ENCODE measurements around the gene LYZL1.
"Not testable (repeated sequence)": the region's sequence is repeated elsewhere in the genome, so short reads cannot be mapped to it uniquely, and the experiment has no call there.

Gene LYZL1

DNA sequence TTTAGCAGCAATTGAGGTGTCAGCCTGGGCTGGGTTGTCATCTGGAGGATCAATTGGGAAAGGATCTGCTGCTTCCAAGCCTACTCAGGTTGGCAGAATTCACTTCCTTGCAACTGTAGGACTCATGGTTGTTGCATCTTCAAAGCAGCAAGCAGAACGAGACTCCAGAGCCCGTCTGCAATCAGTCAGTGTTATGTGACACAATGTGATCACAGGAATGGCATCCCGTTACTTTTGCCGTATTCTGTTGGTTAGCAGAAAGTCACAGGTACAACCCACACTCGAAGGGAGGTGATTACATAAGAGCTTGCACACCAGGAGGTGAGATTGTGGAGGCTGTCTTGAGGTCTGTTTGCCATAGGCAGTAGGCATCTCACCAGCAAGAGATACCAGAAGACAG is 15.4 kb upstream of the LYZL1 start:
- no peaks in the 10 kb centered on the region for H3K36me3 Mint-ChIP-seq (ENCODE audit: low read depth)
- H3K9me3 Mint-ChIP-seq: no peaks in the 10 kb centered on the region
- H3K4me1 Mint-ChIP-seq (ENCODE audit: low read depth): no peaks in the 10 kb centered on the region
- no peak overlapping the region for H3K27ac Mint-ChIP-seq
- no peak overlapping the region for H3K4me3 Mint-ChIP-seq
- no peak for DNase-seq (ENCODE audit: low spot score)
- peaks cover 3% of the 10 kb centered on the region for H3K27me3 Mint-ChIP-seq (ENCODE audit: low read depth)

DNA sequence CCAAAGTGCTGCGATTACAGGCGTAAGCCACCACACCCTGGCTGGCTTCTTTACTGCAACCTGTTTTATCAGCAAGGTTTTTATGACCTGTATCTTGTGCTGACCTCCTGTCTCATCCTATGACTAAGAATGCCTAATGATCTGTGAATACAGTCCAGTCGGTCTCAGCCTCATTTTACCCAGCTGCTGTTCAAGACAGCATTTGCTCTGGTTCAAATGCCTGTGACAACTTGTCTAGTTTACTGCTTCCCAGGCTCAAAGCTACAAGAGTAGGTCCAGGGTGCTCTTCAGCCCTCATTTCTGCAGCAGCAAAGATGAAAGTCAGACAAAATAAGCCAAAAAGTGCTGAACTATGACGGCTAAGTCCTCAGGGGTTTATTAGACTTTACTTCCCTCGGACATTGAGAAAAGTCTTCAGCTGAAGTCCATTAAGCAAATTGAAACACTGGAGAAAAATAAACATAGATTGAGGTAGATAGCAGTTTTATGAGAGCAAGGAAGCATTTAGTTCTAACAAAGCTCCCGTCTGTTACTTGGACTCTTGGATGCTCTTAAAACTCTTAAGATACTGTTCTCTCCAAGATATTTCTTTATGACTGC is 12.5 kb upstream of the LYZL1 start:
- Mint-ChIP-seq H3K27ac (no peak overlapping the region), H3K36me3 (ENCODE audit: low read depth) (no peaks in the 10 kb centered on the region), H3K4me1 (ENCODE audit: low read depth) (no peaks in the 10 kb centered on the region), H3K9me3 (no peaks in the 10 kb centered on the region), H3K27me3 (ENCODE audit: low read depth) (peaks cover 3% of the 10 kb centered on the region), H3K4me3 (no peak overlapping the region)
- no peak for DNase-seq (ENCODE audit: low spot score)

DNA sequence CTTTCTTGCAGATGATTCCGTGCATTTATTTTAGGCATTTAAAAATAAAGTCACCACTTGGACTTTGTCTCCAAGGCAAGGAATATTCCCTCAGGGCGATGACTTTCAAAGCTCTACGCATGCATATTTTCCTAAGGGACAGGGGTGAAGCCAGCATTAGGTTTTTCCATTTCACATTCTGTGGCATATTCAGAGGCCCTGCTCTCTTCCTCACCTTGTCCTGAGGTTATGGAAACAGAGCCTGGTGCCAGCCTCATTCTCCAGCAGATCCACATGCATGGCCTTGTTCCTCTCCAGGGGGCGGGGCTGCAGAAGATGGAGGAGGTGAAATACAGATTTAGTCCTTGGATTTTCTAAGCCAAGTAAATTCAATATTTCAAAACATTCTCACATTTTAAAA is 11.6 kb upstream of the LYZL1 start:
- Mint-ChIP-seq H3K4me3 (no peak overlapping the region), H3K9me3 (no peaks in the 10 kb centered on the region), H3K4me1 (ENCODE audit: low read depth) (no peaks in the 10 kb centered on the region), H3K27ac (no peak overlapping the region), H3K27me3 (ENCODE audit: low read depth) (peaks cover 3% of the 10 kb centered on the region), H3K36me3 (ENCODE audit: low read depth) (no peaks in the 10 kb centered on the region)
- DNase-seq (ENCODE audit: low spot score): no peak

DNA sequence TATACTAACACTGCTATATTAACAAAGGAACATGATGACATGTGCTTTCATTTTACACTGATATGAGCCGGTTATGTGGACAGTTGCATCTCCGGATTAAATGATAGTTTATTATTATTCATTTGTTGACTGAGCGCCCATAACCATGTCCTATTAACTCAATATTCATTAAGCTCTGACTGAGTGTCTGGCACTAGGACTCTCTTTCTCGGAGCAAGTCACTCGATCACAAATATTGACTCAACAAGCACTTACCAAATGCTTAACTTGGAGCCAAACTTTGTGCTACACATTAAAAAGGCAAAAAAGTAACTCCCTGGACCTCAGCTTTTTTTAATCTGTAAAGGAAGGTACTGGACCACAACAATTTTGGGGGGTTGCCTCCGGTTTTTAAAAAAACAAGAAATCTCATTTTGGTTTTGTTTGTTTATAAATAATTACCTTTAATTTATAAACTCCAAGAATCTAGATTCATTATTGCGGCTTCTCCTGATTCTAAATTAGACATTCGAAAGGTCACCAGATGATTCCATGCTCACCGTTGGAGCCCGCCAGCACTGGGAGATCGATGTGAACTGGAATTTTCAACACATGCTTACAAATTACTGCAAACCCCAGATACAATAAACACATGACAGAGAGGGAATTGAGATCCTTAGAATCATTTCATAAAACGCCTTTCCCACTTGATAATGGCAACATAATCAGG is 8.9 kb upstream of the LYZL1 start:
- Mint-ChIP-seq H3K9me3 (no peaks in the 10 kb centered on the region), H3K36me3 (ENCODE audit: low read depth) (no peaks in the 10 kb centered on the region), H3K27me3 (ENCODE audit: low read depth) (peaks cover 2% of the 10 kb centered on the region), H3K4me1 (ENCODE audit: low read depth) (no peaks in the 10 kb centered on the region), H3K27ac (no peak overlapping the region), H3K4me3 (no peak overlapping the region)
- no peak for DNase-seq (ENCODE audit: low spot score)

DNA sequence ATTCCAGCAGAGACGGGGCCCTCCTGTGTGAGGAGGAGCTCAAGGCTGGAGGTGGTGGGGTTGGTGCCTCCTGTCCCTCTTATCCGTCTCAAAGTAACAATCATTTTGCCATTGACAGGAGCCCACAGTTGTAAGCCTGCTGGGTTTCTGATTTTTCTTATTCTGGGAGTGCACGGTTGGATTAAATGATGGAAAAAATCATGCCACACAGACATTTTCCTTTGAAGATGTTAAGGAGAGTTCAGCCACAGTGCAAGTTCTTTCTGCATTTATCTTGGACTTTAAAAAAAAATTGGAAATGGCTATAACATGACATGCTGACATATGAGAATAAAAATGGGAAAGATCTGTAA is 8.4 kb upstream of the LYZL1 start:
- no peak overlapping the region for H3K4me3 Mint-ChIP-seq
- H3K36me3 Mint-ChIP-seq (ENCODE audit: low read depth): no peaks in the 10 kb centered on the region
- no peak overlapping the region for H3K27ac Mint-ChIP-seq
- no peaks in the 10 kb centered on the region for H3K4me1 Mint-ChIP-seq (ENCODE audit: low read depth)
- no peak for DNase-seq (ENCODE audit: low spot score)
- peaks cover 2% of the 10 kb centered on the region for H3K27me3 Mint-ChIP-seq (ENCODE audit: low read depth)
- no peaks in the 10 kb centered on the region for H3K9me3 Mint-ChIP-seq

GRCh38 chr10:29285624-29286051 is 3.2 kb upstream of the LYZL1 start:
- no peaks in the 10 kb centered on the region for H3K9me3 Mint-ChIP-seq
- peaks cover 5% of the 10 kb centered on the region for H3K27me3 Mint-ChIP-seq (ENCODE audit: low read depth)
- H3K4me1 Mint-ChIP-seq (ENCODE audit: low read depth): no peaks in the 10 kb centered on the region
- no peak overlapping the region for H3K4me3 Mint-ChIP-seq
- no peak overlapping the region for H3K27ac Mint-ChIP-seq
- no peak for DNase-seq (ENCODE audit: low spot score)
- H3K36me3 Mint-ChIP-seq (ENCODE audit: low read depth): no peaks in the 10 kb centered on the region

- Mint-ChIP-seq H3K27ac (no peak overlapping the region), H3K4me3 (no peak overlapping the region), H3K27me3 (ENCODE audit: low read depth) (peaks cover 5% of the 10 kb centered on the region), H3K9me3 (no peaks in the 10 kb centered on the region), H3K36me3 (ENCODE audit: low read depth) (no peaks in the 10 kb centered on the region), H3K4me1 (ENCODE audit: low read depth) (no peaks in the 10 kb centered on the region)
- DNase-seq (ENCODE audit: low spot score): no peak
Observed at GRCh38 chr10:29287635-29288034, 1.2 kb upstream of the LYZL1 start.

DNA sequence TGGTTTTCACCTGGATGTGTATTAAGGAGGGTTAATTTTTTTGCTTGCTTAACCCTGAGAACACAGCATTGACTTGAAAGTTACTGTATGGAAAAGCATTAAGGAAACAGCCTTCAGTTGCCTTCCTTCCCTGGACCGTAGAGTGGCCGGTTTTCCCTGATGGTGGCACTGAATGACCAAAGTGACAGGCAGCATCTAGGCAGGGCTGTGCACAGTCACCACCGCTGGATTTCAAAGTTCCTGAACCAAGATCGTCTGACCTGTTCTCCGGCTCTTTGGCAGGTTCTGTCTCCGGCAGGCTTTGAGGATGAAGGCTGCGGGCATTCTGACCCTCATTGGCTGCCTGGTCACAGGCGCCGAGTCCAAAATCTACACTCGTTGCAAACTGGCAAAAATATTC is 2.7 kb downstream of the LYZL1 start:
- H3K36me3 Mint-ChIP-seq (ENCODE audit: low read depth); H3K4me3 Mint-ChIP-seq; H3K27ac Mint-ChIP-seq; H3K27me3 Mint-ChIP-seq (ENCODE audit: low read depth); H3K9me3 Mint-ChIP-seq; DNase-seq (ENCODE audit: low spot score); H3K4me1 Mint-ChIP-seq (ENCODE audit: low read depth): not testable (repeated sequence)

DNA sequence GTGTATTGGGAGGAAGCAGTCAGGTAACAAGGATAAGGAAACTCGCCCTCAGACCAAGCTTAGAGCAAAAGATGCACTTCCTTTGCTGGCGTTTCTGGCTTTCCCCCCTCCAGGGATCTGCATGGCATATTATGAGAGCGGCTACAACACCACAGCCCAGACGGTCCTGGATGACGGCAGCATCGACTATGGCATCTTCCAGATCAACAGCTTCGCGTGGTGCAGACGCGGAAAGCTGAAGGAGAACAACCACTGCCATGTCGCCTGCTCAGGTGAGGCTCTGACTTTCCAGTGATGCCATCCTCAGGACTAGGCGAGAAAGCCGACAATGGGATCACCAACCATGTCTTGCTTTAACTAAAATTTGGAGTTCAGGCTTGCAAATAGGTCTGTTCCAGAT is 3.5 kb downstream of the LYZL1 start:
- not testable (repeated sequence) for H3K27me3 Mint-ChIP-seq (ENCODE audit: low read depth); H3K4me3 Mint-ChIP-seq; H3K36me3 Mint-ChIP-seq (ENCODE audit: low read depth)

GRCh38 chr10:29295813-29296212 is 6.9 kb downstream of the LYZL1 start:
- peaks cover 6% of the 10 kb centered on the region for H3K27me3 Mint-ChIP-seq (ENCODE audit: low read depth)
- no peak for DNase-seq (ENCODE audit: low spot score)
- H3K4me1 Mint-ChIP-seq (ENCODE audit: low read depth): no peaks in the 10 kb centered on the region
- H3K9me3 Mint-ChIP-seq: no peaks in the 10 kb centered on the region
- H3K36me3 Mint-ChIP-seq (ENCODE audit: low read depth): no peaks in the 10 kb centered on the region
- H3K27ac Mint-ChIP-seq: no peak overlapping the region
- no peak overlapping the region for H3K4me3 Mint-ChIP-seq

More for the DNA sequence above, 3.5 kb downstream of the LYZL1 start:
- H3K9me3 Mint-ChIP-seq; H3K4me1 Mint-ChIP-seq (ENCODE audit: low read depth); H3K27ac Mint-ChIP-seq; DNase-seq (ENCODE audit: low spot score): not testable (repeated sequence)

DNA sequence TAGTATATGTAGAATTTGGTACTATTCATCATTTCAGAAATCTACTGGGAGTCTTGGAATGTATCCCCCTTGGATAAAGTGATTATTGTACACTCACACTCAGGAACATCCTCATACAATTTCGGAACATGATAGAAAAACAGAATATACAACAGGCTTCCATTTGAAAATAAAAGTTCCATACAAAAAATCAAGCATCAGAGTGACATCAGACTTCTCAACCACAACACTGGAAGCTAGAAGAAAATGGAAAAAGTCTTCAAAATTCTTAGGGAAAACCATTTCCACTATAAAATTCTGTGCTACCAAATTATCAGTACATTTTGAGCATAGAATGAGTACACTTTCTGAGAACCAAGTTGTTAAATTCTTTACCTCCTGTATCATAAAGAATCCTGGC is 8.8 kb downstream of the LYZL1 start:
- Mint-ChIP-seq H3K4me1 (ENCODE audit: low read depth) (no peaks in the 10 kb centered on the region), H3K27me3 (ENCODE audit: low read depth) (peaks cover 10% of the 10 kb centered on the region), H3K4me3 (no peak overlapping the region), H3K9me3 (peaks cover 12% of the 10 kb centered on the region), H3K36me3 (ENCODE audit: low read depth) (no peaks in the 10 kb centered on the region), H3K27ac (no peak overlapping the region)
- DNase-seq (ENCODE audit: low spot score): no peak

DNA sequence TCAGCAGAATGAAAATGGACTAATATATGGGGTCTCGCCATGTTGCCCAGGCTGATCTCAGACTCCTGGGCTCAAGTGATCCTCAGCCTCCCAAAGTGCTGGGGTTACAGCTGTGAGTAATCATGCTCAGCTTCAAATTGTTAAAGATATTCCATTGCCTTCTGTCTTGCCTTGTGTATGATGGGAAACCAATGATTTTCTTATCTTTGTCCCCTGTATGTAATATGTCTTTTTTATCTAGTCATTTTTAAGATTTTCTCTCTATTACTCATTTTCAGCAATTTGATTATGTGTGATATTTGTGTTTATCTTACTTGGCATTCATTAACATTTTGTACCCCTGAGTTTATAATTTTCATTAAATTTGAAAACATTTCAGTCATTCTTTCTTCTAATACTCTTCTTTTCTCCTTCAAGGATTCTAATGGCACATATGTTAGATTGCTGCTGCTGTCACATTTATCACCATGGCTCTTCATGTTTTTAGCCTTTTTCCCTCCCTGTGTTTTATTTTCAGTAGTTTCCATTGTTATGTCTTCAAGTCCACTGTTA is 12.6 kb downstream of the LYZL1 start:
- Mint-ChIP-seq H3K27ac (no peak overlapping the region), H3K9me3 (peaks cover 12% of the 10 kb centered on the region), H3K4me3 (no peak overlapping the region), H3K36me3 (ENCODE audit: low read depth) (no peaks in the 10 kb centered on the region), H3K4me1 (ENCODE audit: low read depth) (no peaks in the 10 kb centered on the region), H3K27me3 (ENCODE audit: low read depth) (peaks cover 8% of the 10 kb centered on the region)
- no peak for DNase-seq (ENCODE audit: low spot score)

DNA sequence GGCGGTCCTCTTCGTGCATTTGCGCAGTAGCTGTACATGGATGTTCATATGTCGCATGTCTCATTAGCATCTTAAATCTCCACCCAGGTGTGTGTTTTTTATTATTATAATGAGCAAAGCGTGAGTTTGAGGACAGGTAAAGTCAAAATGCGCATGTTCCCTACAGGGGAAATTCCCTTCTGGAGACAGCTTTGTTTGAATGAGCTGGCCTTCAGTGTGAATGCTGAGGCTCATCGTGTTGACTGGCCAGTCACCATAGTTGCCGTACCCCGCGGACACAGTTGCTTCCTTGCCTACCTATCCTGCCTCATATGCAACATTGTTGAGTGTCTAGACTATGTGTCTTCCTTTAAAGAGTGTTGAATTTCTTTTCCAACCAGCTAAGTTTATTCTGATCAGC is 13.6 kb downstream of the LYZL1 start:
- Mint-ChIP-seq H3K27ac (no peak overlapping the region), H3K36me3 (ENCODE audit: low read depth) (no peaks in the 10 kb centered on the region), H3K4me3 (no peak overlapping the region), H3K27me3 (ENCODE audit: low read depth) (peaks cover 8% of the 10 kb centered on the region), H3K9me3 (peaks cover 12% of the 10 kb centered on the region), H3K4me1 (ENCODE audit: low read depth) (no peaks in the 10 kb centered on the region)
- no peak for DNase-seq (ENCODE audit: low spot score)

- DNase-seq (ENCODE audit: low spot score): no peak
- Mint-ChIP-seq H3K27me3 (ENCODE audit: low read depth) (peaks cover 8% of the 10 kb centered on the region), H3K4me3 (peak overlapping the region; percentile 51), H3K4me1 (ENCODE audit: low read depth) (no peaks in the 10 kb centered on the region), H3K9me3 (peaks cover 12% of the 10 kb centered on the region), H3K36me3 (ENCODE audit: low read depth) (no peaks in the 10 kb centered on the region), H3K27ac (no peak overlapping the region)
Observed at GRCh38 chr10:29304264-29304994, 15.6 kb downstream of the LYZL1 start.
